SK-N-SH (cell line): Measurements from ENCODE around the gene TEX264. TPM values are rescaled to one million over a fixed set of nuclear protein-coding genes. Genes with fewer than 3 reads are reported as not detected.

Experiments used
- CTCF ChIA-PET: fragments of 300-600, 350-600 bp; formaldehyde crosslinking; extraction: SDS; loops from one replicate; lab custom pipeline; 2021; lab: Yijun Ruan, JAX
- POLR2A ChIA-PET: fragments of 350-600 bp; sonication (Branson Sonifier 250); formaldehyde crosslinking; extraction: SDS; loops from one replicate; lab custom pipeline; 2020; ENCODE audit warnings: antibody characterized with exemption, inconsistent platforms; lab: Yijun Ruan, JAX
- DNase-seq: peaks from one replicate; pipeline ENCODE4 v3.0.0; 2012
- H2AFZ ChIP-seq: fragments of 200-600 bp; sonication (generic); 2 replicates; pipeline ENCODE4 v1.8.1; 2016; ENCODE audit warnings: antibody characterized with exemption, mild to moderate bottlenecking, low read depth
- H3F3A ChIP-seq: fragments of 200-600 bp; sonication (generic); replicated peaks from 2 replicates; pipeline ENCODE3; 2016; ENCODE audit warnings: antibody characterized with exemption, mild to moderate bottlenecking; ENCODE audit not compliant: insufficient read depth
- H3K27ac ChIP-seq, 2 experiments: fragments of 200-500 bp in 1 of 2; fragments of 200-600 bp in 1 of 2; sonication (Bioruptor generic) in 1 of 2; sonication (generic), shearing (Covaris generic) in 1 of 2; 2 replicates each; pipeline versions ENCODE4 v1.5.1 to v1.6.1; 2014 to 2016; ENCODE audit warnings: low read depth in 2 of 2, inconsistent platforms in 1 of 2, low read length in 1 of 2, mild to moderate bottlenecking in 1 of 2, mixed read lengths in 1 of 2
- H3K27me3 ChIP-seq: fragments of 200-600 bp; sonication (generic), shearing (Covaris generic); 2 replicates; pipeline ENCODE4 v1.6.1; 2016; ENCODE audit warnings: mixed run types; ENCODE audit not compliant: insufficient read depth
- H3K36me3 ChIP-seq, 2 experiments: fragments of 200-500 bp in 1 of 2; fragments of 200-600 bp in 1 of 2; sonication (Bioruptor generic) in 1 of 2; sonication (generic) in 1 of 2; replicated peaks in 1 of 2; 2 replicates each; pipeline versions ENCODE3 to v1.5.1; 2014 to 2016; ENCODE audit warnings: low read length in 1 of 2, mild to moderate bottlenecking in 1 of 2; ENCODE audit not compliant: insufficient read depth in 2 of 2, control insufficient read depth in 1 of 2
- H3K4me1 ChIP-seq, 2 experiments: fragments of 200-500 bp in 1 of 2; fragments of 200-600 bp in 1 of 2; sonication (Bioruptor generic) in 1 of 2; sonication (generic), shearing (Covaris generic) in 1 of 2; 2 replicates each; pipeline versions ENCODE4 v1.5.1 to v1.6.1; 2014 to 2016; ENCODE audit warnings: low read depth in 1 of 2, low read length in 1 of 2, mixed run types in 1 of 2; ENCODE audit not compliant: insufficient read depth in 2 of 2, control insufficient read depth in 1 of 2
- H3K4me2 ChIP-seq: fragments of 200-600 bp; sonication (generic), shearing (Covaris generic); 2 replicates; pipeline ENCODE4 v1.6.1; 2017; ENCODE audit warnings: mixed run types
- H3K4me3 ChIP-seq, 2 experiments: fragments of 200-500 bp in 1 of 2; fragments of 200-600 bp in 1 of 2; sonication (Bioruptor generic) in 1 of 2; sonication (generic), shearing (Covaris generic) in 1 of 2; 2 replicates each; pipeline versions ENCODE4 v1.5.1 to v1.8.1; 2014 to 2016; ENCODE audit warnings: low read depth in 2 of 2, inconsistent platforms in 1 of 2, low read length in 1 of 2, mild to moderate bottlenecking in 1 of 2, mixed read lengths in 1 of 2, moderate library complexity in 1 of 2
- H3K79me2 ChIP-seq: fragments of 200-600 bp; sonication (generic); 2 replicates; pipeline ENCODE4 v1.8.1; 2017; ENCODE audit warnings: mild to moderate bottlenecking; ENCODE audit not compliant: insufficient read depth
- H3K9ac ChIP-seq: fragments of 200-600 bp; sonication (generic); 2 replicates; pipeline ENCODE4 v1.6.1; 2017; ENCODE audit warnings: mixed run types
- H3K9me2 ChIP-seq: fragments of 200-600 bp; sonication (generic); 2 replicates; pipeline ENCODE4 v1.6.1; 2017; ENCODE audit warnings: mixed run types
- H3K9me3 ChIP-seq: fragments of 200-600 bp; sonication (generic); 2 replicates; pipeline ENCODE4 v1.6.1; 2017; ENCODE audit warnings: mixed run types, mild to moderate bottlenecking, moderate library complexity
- H4K20me1 ChIP-seq: fragments of 200-600 bp; sonication (generic); 2 replicates; pipeline ENCODE4 v1.6.1; 2017; ENCODE audit warnings: mild to moderate bottlenecking, mixed run types; ENCODE audit not compliant: insufficient read depth
- ELF1 ChIP-seq: IDR thresholded peaks from 2 replicates; pipeline ENCODE4 v1.4.0; 2012
- EP300 ChIP-seq, 2 experiments: IDR thresholded peaks; 2 replicates each; pipeline versions ENCODE4 v1.4.0 to v1.6.1; 2012; ENCODE audit warnings: borderline replicate concordance in 1 of 2, low read depth in 1 of 2, low read length in 1 of 2
- EZH2phosphoT487 ChIP-seq: fragments of 200-600 bp; sonication (generic); IDR thresholded peaks from 2 replicates; pipeline ENCODE4 v1.6.1; 2017; ENCODE audit warnings: low read depth, mixed run types, mild to moderate bottlenecking, antibody characterized with exemption, moderate library complexity, borderline replicate concordance
- FOSL2 ChIP-seq: IDR thresholded peaks from 2 replicates; pipeline ENCODE4 v1.4.0; 2012; ENCODE audit warnings: low read depth, mild to moderate bottlenecking, moderate library complexity, borderline replicate concordance
- FOXM1 ChIP-seq: IDR thresholded peaks from 2 replicates; pipeline ENCODE4 v1.4.0; 2012; ENCODE audit warnings: low read depth, mild to moderate bottlenecking
- GABPA ChIP-seq: IDR thresholded peaks from 2 replicates; pipeline ENCODE4 v1.4.0; 2012; ENCODE audit warnings: low read depth, mild to moderate bottlenecking
- JUND ChIP-seq: IDR thresholded peaks from 2 replicates; pipeline ENCODE4 v1.4.0; 2012
- MEF2A ChIP-seq: IDR thresholded peaks from 2 replicates; pipeline ENCODE4 v1.4.0; 2012; ENCODE audit warnings: low read depth, borderline replicate concordance
- NFIC ChIP-seq: IDR thresholded peaks from 2 replicates; pipeline ENCODE4 v1.4.0; 2012; ENCODE audit warnings: borderline replicate concordance
- NRF1 ChIP-seq: IDR thresholded peaks from 2 replicates; pipeline ENCODE4 v1.6.1; 2012; ENCODE audit warnings: low read depth, mild to moderate bottlenecking, low read length
- POLR2AphosphoS5 ChIP-seq: IDR thresholded peaks from 2 replicates; pipeline ENCODE4 v1.6.1; 2012; ENCODE audit warnings: low read depth, low read length
- RAD21 ChIP-seq: IDR thresholded peaks from 2 replicates; pipeline ENCODE4 v1.6.1; 2012; ENCODE audit warnings: mild to moderate bottlenecking, low read length
- RCOR1 ChIP-seq: fragments of 150-350 bp; IDR thresholded peaks from 2 replicates; pipeline ENCODE4 v1.6.1; 2017; ENCODE audit warnings: antibody characterized with exemption, low read length
- SMC3 ChIP-seq: IDR thresholded peaks from 2 replicates; pipeline ENCODE4 v1.6.1; 2012; ENCODE audit warnings: low read depth, low read length, improper control_type of control experiment
- TAF1 ChIP-seq: IDR thresholded peaks from 2 replicates; pipeline ENCODE4 v1.6.1; 2012; ENCODE audit warnings: low read depth, mild to moderate bottlenecking, low read length, moderate library complexity, borderline replicate concordance
- WGBS: methylation state at CpG from one replicate; pipeline ENCODE4 v1.1.6; 2017; ENCODE audit warnings: low lambda C conversion rate; 5-methylcytosine and 5-hydroxymethylcytosine counted together
- polyA plus RNA-seq, 3 experiments: library from polyadenylated mRNA; depleted of rRNA; stranded (reverse); fragments of >200 nt; gene quantifications; 2 replicates each; pipeline ENCODE4 v1.2.3, GENCODE V29; 2012
- TF ChIP-seq, protein P1 (sequence below): IDR thresholded peaks from 2 replicates; pipeline ENCODE4 v1.4.0; 2012; ENCODE audit warnings: low read depth, borderline replicate concordance
- TF ChIP-seq, protein P2 (sequence below): IDR thresholded peaks from 2 replicates; pipeline ENCODE4 v1.6.1; 2012; ENCODE audit warnings: mild to moderate bottlenecking, low read depth, low read length, moderate library complexity
- TF ChIP-seq, protein P3 (sequence below): fragments of 150-350 bp; IDR thresholded peaks from 2 replicates; pipeline ENCODE4 v1.6.1; 2017; ENCODE audit warnings: antibody characterized with exemption, low read length, low read depth, borderline replicate concordance

TEX264 gene
- polyA plus RNA-seq, 1 of the 3 experiments (the other 2 are of a cell fraction), result 82.1 TPM

DNA sequence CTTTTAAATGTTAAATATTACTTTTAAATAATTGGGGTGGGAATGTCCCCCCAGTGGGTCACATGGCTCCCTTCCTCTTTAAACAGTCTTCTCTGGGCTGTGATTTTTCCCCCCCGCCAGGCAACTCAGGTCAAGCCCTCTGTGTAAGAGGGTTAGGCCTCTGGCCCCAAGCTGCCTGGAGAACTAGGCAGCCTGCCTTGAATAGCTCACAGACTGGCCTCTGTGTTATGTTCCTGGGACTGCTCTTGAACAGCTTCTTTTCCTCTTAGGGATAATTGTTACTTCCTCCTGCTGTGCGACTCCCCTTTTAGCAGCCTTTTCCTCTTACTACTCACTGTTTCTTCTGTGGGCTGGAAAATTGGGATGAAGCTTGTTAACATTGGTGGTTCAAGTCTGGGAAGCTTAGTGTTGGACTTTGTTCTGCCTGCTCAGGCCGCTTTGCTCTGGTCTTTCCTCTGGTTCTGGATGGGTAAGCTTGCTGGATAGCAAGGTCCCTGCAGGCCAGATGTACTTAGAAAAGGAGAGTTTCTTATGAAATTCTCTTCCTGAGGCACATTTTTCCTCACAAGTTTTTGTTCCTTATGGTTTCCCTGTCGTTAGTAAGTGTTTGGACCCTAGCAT, 2.2 kb downstream of the TEX264 start:
- H3K4me3 ChIP-seq, result no peak overlapping the region
- H3F3A ChIP-seq, result peaks cover 13% of the 10 kb centered on the region
- CTCF ChIA-PET, result interaction anchor here (1.0 to 10.3 kb wide), 5 partner anchors 9 to 173 kb away, joined by 3 to 209 read pairs (median 10); partner anchors contain the start of gene DCAF1
- no peaks in the 10 kb centered on the region for H3K9me3 ChIP-seq
- TF ChIP-seq NFIC (no peak), MEF2A (no peak), JUND (no peak), SMC3 (no peak)
- no peaks in the 10 kb centered on the region for H3K9me2 ChIP-seq
- H2AFZ ChIP-seq, result no peak overlapping the region
- no peak overlapping the region for H3K27ac ChIP-seq
- H3K79me2 ChIP-seq, result peaks cover 27% of the 10 kb centered on the region
- no peaks in the 10 kb centered on the region for H3K27me3 ChIP-seq
- POLR2A ChIA-PET, result interaction anchor here (1.0 kb wide), 1 partner anchor 288 kb away, joined by 3 read pairs; the partner anchor contains the start of gene MANF
- H3K4me1 ChIP-seq, result peaks cover 10 to 22% of the 10 kb centered on the region in 2 experiments; a peak in 3 of 4 replicates
- H3K4me2 ChIP-seq, result no peak overlapping the region
- peaks cover 9% of the 10 kb centered on the region; the same call in 1 of the 2 replicates for H4K20me1 ChIP-seq
- WGBS, result 98% methylated on average over 4 of the region's 4 CpGs
- no peak overlapping the region for H3K9ac ChIP-seq
- H3K36me3 ChIP-seq, result peaks cover 0 to 23% of the 10 kb centered on the region in 2 experiments
- DNase-seq, result no peak

DNA sequence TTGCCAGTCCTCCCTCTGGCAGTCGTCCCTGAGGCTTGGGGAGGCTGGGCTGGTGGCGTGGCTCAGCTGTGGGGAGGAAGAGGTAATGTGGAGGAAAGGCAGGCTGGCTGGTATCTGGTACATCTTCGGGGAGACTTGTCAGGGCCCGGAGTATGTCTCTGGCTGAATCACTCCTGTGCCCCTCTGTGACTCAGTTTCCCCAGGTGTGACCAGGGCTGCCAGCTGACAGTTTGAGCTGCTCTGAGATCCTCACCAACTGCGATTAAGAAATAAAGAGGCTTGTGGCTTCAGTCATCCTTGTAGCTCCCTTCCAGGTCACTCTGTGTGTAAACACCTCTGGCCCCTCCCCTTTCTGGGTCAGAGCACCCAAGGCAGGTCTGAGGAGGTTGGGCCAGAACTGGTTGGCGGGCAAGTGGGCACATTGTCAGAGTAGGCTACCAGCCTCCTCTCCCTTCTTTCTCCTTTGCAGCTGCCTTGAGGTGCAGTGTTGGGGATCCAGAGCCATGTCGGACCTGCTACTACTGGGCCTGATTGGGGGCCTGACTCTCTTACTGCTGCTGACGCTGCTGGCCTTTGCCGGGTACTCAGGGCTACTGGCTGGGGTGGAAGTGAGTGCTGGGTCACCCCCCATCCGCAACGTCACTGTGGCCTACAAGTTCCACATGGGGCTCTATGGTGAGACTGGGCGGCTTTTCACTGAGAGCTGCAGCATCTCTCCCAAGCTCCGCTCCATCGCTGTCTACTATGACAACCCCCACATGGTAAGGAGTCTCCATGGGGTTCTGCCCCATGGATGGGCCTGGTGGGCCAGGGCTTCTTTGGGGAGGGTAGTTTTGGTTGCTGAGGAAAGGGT, 3.0 kb downstream of the TEX264 start:
- Histone ChIP-seq H4K20me1 (peaks cover 12% of the 10 kb centered on the region; the same call in 1 of the 2 replicates), H3K9me3 (no peaks in the 10 kb centered on the region), H3K79me2 (peaks cover 27% of the 10 kb centered on the region), H3K27ac (no peak overlapping the region), H3K9me2 (no peaks in the 10 kb centered on the region), H3K4me2 (no peak overlapping the region), H3K36me3 (peaks cover 0 to 25% of the 10 kb centered on the region in 2 experiments), H2AFZ (no peak overlapping the region), H3F3A (peaks cover 13% of the 10 kb centered on the region), H3K4me3 (no peak overlapping the region), H3K4me1 (peaks cover 6 to 17% of the 10 kb centered on the region in 2 experiments; a peak in 3 of 4 replicates), H3K9ac (no peak overlapping the region), H3K27me3 (no peaks in the 10 kb centered on the region)
- ChIA-PET CTCF (interaction anchor here (1.0 to 10.3 kb wide), 6 partner anchors 8 to 300 kb away, joined by 3 to 209 read pairs (median 7); partner anchors contain the start of genes ABHD14B and DCAF1), POLR2A (interaction anchor here (1.0 kb wide), 1 partner anchor 289 kb away, joined by 3 read pairs; the partner anchor contains the start of gene MANF)
- no peak for DNase-seq
- WGBS, result 92% methylated on average over 9 of the region's 14 CpGs
- TF ChIP-seq, protein P1, sequence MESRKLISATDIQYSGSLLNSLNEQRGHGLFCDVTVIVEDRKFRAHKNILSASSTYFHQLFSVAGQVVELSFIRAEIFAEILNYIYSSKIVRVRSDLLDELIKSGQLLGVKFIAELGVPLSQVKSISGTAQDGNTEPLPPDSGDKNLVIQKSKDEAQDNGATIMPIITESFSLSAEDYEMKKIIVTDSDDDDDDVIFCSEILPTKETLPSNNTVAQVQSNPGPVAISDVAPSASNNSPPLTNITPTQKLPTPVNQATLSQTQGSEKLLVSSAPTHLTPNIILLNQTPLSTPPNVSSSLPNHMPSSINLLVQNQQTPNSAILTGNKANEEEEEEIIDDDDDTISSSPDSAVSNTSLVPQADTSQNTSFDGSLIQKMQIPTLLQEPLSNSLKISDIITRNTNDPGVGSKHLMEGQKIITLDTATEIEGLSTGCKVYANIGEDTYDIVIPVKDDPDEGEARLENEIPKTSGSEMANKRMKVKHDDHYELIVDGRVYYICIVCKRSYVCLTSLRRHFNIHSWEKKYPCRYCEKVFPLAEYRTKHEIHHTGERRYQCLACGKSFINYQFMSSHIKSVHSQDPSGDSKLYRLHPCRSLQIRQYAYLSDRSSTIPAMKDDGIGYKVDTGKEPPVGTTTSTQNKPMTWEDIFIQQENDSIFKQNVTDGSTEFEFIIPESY, result no peak
- TF ChIP-seq, protein P2, sequence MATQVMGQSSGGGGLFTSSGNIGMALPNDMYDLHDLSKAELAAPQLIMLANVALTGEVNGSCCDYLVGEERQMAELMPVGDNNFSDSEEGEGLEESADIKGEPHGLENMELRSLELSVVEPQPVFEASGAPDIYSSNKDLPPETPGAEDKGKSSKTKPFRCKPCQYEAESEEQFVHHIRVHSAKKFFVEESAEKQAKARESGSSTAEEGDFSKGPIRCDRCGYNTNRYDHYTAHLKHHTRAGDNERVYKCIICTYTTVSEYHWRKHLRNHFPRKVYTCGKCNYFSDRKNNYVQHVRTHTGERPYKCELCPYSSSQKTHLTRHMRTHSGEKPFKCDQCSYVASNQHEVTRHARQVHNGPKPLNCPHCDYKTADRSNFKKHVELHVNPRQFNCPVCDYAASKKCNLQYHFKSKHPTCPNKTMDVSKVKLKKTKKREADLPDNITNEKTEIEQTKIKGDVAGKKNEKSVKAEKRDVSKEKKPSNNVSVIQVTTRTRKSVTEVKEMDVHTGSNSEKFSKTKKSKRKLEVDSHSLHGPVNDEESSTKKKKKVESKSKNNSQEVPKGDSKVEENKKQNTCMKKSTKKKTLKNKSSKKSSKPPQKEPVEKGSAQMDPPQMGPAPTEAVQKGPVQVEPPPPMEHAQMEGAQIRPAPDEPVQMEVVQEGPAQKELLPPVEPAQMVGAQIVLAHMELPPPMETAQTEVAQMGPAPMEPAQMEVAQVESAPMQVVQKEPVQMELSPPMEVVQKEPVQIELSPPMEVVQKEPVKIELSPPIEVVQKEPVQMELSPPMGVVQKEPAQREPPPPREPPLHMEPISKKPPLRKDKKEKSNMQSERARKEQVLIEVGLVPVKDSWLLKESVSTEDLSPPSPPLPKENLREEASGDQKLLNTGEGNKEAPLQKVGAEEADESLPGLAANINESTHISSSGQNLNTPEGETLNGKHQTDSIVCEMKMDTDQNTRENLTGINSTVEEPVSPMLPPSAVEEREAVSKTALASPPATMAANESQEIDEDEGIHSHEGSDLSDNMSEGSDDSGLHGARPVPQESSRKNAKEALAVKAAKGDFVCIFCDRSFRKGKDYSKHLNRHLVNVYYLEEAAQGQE, result no peak
- TF ChIP-seq RAD21, result no peak
- TF ChIP-seq, protein P3, sequence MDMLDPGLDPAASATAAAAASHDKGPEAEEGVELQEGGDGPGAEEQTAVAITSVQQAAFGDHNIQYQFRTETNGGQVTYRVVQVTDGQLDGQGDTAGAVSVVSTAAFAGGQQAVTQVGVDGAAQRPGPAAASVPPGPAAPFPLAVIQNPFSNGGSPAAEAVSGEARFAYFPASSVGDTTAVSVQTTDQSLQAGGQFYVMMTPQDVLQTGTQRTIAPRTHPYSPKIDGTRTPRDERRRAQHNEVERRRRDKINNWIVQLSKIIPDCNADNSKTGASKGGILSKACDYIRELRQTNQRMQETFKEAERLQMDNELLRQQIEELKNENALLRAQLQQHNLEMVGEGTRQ, result no peak
- no peak for TF ChIP-seq TAF1
- TF ChIP-seq FOXM1, result no peak
- no peak for TF ChIP-seq EZH2phosphoT487
- no peak for TF ChIP-seq FOSL2
- TF ChIP-seq GABPA, result no peak
- TF ChIP-seq EP300 (IDR thresholded peaks at IDR 0.05; ENCODE audit: borderline replicate concordance in 1 of 2, low read depth in 1 of 2, low read length in 1 of 2), result no peak
- no peak for TF ChIP-seq RCOR1
- TF ChIP-seq MEF2A, result no peak
- TF ChIP-seq NRF1, result no peak
- no peak for TF ChIP-seq ELF1
- TF ChIP-seq POLR2AphosphoS5, result no peak
